Bronchial epithelial cell (primary cell): Measurements from ENCODE around the gene PIGX. TPM values are rescaled to one million over a fixed set of nuclear protein-coding genes. Genes with fewer than 3 reads are reported as not detected.

Experiments
- DNase-seq: peaks from one replicate; pipeline ENCODE4 v3.0.0-alpha.2; 2010; ENCODE audit warnings: low read depth
- FAIRE-seq: peaks from 2 replicates; lab custom pipeline; 2011; peaks lifted over from hg19 to GRCh38; lab: Jason Lieb, UNC
- H3K27me3 ChIP-seq: 2 replicates; pipeline ENCODE4 v1.5.1; 2011; ENCODE audit warnings: low read length; ENCODE audit not compliant: control insufficient read depth, insufficient read depth
- H3K36me3 ChIP-seq: 2 replicates; pipeline ENCODE4 v1.5.1; 2011; ENCODE audit warnings: low read length; ENCODE audit not compliant: control insufficient read depth, insufficient read depth
- H3K4me3 ChIP-seq: 2 replicates; pipeline ENCODE4 v1.5.1; 2011; ENCODE audit warnings: mild to moderate bottlenecking, low read depth, low read length, control low read depth
- CTCF ChIP-seq: IDR thresholded peaks from 2 replicates; pipeline ENCODE4 v1.5.1; 2011; ENCODE audit warnings: mild to moderate bottlenecking, moderate library complexity, low read length, control low read depth, inconsistent platforms; ENCODE audit not compliant: insufficient read depth, severe bottlenecking
- total RNA-seq: library from RNA; depleted of rRNA; stranded (reverse); fragments of >200 nt; gene quantifications from 2 replicates; pipeline ENCODE4 v1.2.1, GENCODE V29; 2014

PIGX gene
- total RNA-seq, 1 donor from 2014 or later: 22.4 TPM

- TF ChIP-seq CTCF: no peak
- Histone ChIP-seq H3K36me3 (no peaks in the 10 kb centered on the region), H3K27me3 (no peaks in the 10 kb centered on the region), H3K4me3 (no peak overlapping the region)
- DNase-seq (peak; percentile 46), FAIRE-seq (no peak)
These were observed 45.9 kb downstream of the PIGX start for GRCh38 chr3:196757876-196758739.

GRCh38 chr3:196763179-196763578, 51.0 kb downstream of the PIGX start:
- no peaks in the 10 kb centered on the region for H3K36me3 ChIP-seq
- H3K27me3 ChIP-seq: no peaks in the 10 kb centered on the region
- DNase-seq (no peak), FAIRE-seq (no peak)
- no peak for TF ChIP-seq CTCF
- no peak overlapping the region for H3K4me3 ChIP-seq

GRCh38 chr3:196765454-196765853, 53.3 kb downstream of the PIGX start:
- DNase-seq: no peak
- Histone ChIP-seq H3K4me3 (no peak overlapping the region), H3K27me3 (no peaks in the 10 kb centered on the region), H3K36me3 (no peaks in the 10 kb centered on the region)
- TF ChIP-seq CTCF: no peak
- FAIRE-seq: no peak

- FAIRE-seq (no peak), DNase-seq (no peak)
- Histone ChIP-seq H3K36me3 (no peaks in the 10 kb centered on the region), H3K4me3 (no peak overlapping the region), H3K27me3 (no peaks in the 10 kb centered on the region)
- no peak for TF ChIP-seq CTCF
These were observed 58.9 kb downstream of the PIGX start for GRCh38 chr3:196771067-196771466.

- FAIRE-seq: no peak
- no peaks in the 10 kb centered on the region for H3K27me3 ChIP-seq
- no peak for DNase-seq
- H3K36me3 ChIP-seq: no peaks in the 10 kb centered on the region
- no peak for TF ChIP-seq CTCF
- H3K4me3 ChIP-seq: no peak overlapping the region
These were observed 59.9 kb downstream of the PIGX start for GRCh38 chr3:196772102-196772501.

- no peak overlapping the region for H3K4me3 ChIP-seq
- FAIRE-seq: no peak
- no peak for TF ChIP-seq CTCF
- no peaks in the 10 kb centered on the region for H3K27me3 ChIP-seq
- H3K36me3 ChIP-seq: no peaks in the 10 kb centered on the region
- DNase-seq: no peak
These were observed 60.7 kb downstream of the PIGX start for GRCh38 chr3:196772897-196773296.
